ENCODE data around the gene PIP4K2A.

- TF ChIP-seq, protein P1, sequence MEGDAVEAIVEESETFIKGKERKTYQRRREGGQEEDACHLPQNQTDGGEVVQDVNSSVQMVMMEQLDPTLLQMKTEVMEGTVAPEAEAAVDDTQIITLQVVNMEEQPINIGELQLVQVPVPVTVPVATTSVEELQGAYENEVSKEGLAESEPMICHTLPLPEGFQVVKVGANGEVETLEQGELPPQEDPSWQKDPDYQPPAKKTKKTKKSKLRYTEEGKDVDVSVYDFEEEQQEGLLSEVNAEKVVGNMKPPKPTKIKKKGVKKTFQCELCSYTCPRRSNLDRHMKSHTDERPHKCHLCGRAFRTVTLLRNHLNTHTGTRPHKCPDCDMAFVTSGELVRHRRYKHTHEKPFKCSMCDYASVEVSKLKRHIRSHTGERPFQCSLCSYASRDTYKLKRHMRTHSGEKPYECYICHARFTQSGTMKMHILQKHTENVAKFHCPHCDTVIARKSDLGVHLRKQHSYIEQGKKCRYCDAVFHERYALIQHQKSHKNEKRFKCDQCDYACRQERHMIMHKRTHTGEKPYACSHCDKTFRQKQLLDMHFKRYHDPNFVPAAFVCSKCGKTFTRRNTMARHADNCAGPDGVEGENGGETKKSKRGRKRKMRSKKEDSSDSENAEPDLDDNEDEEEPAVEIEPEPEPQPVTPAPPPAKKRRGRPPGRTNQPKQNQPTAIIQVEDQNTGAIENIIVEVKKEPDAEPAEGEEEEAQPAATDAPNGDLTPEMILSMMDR (conservative IDR thresholded peaks at IDR 0.05): no peak
- TF ChIP-seq ZFX (IDR thresholded peaks at IDR 0.05): no peak
Measured at GRCh38 chr10:22619101-22619500, 95.3 kb downstream of the PIP4K2A start.
